SK-N-SH (cell line): ENCODE data around the gene EIF5B. TPM values are rescaled to one million over a fixed set of nuclear protein-coding genes. Genes with fewer than 3 reads are reported as not detected.

Source experiments
- CTCF ChIA-PET: fragments of 300-600, 350-600 bp; formaldehyde crosslinking; extraction: SDS; loops from one replicate; lab custom pipeline; 2021; lab: Yijun Ruan, JAX
- POLR2A ChIA-PET: fragments of 350-600 bp; sonication (Branson Sonifier 250); formaldehyde crosslinking; extraction: SDS; loops from one replicate; lab custom pipeline; 2020; ENCODE audit warnings: antibody characterized with exemption, inconsistent platforms; lab: Yijun Ruan, JAX
- DNase-seq: peaks from one replicate; pipeline ENCODE4 v3.0.0; 2012
- H2AFZ ChIP-seq: fragments of 200-600 bp; sonication (generic); 2 replicates; pipeline ENCODE4 v1.8.1; 2016; ENCODE audit warnings: antibody characterized with exemption, mild to moderate bottlenecking, low read depth
- H3F3A ChIP-seq: fragments of 200-600 bp; sonication (generic); replicated peaks from 2 replicates; pipeline ENCODE3; 2016; ENCODE audit warnings: antibody characterized with exemption, mild to moderate bottlenecking; ENCODE audit not compliant: insufficient read depth
- H3K27ac ChIP-seq, 2 experiments: fragments of 200-500 bp in 1 of 2; fragments of 200-600 bp in 1 of 2; sonication (Bioruptor generic) in 1 of 2; sonication (generic), shearing (Covaris generic) in 1 of 2; 2 replicates each; pipeline versions ENCODE4 v1.5.1 to v1.6.1; 2014 to 2016; ENCODE audit warnings: low read depth in 2 of 2, inconsistent platforms in 1 of 2, low read length in 1 of 2, mild to moderate bottlenecking in 1 of 2, mixed read lengths in 1 of 2
- H3K27me3 ChIP-seq: fragments of 200-600 bp; sonication (generic), shearing (Covaris generic); 2 replicates; pipeline ENCODE4 v1.6.1; 2016; ENCODE audit warnings: mixed run types; ENCODE audit not compliant: insufficient read depth
- H3K36me3 ChIP-seq, 2 experiments: fragments of 200-500 bp in 1 of 2; fragments of 200-600 bp in 1 of 2; sonication (Bioruptor generic) in 1 of 2; sonication (generic) in 1 of 2; replicated peaks in 1 of 2; 2 replicates each; pipeline versions ENCODE3 to v1.5.1; 2014 to 2016; ENCODE audit warnings: low read length in 1 of 2, mild to moderate bottlenecking in 1 of 2; ENCODE audit not compliant: insufficient read depth in 2 of 2, control insufficient read depth in 1 of 2
- H3K4me1 ChIP-seq, 2 experiments: fragments of 200-500 bp in 1 of 2; fragments of 200-600 bp in 1 of 2; sonication (Bioruptor generic) in 1 of 2; sonication (generic), shearing (Covaris generic) in 1 of 2; 2 replicates each; pipeline versions ENCODE4 v1.5.1 to v1.6.1; 2014 to 2016; ENCODE audit warnings: low read depth in 1 of 2, low read length in 1 of 2, mixed run types in 1 of 2; ENCODE audit not compliant: insufficient read depth in 2 of 2, control insufficient read depth in 1 of 2
- H3K4me2 ChIP-seq: fragments of 200-600 bp; sonication (generic), shearing (Covaris generic); 2 replicates; pipeline ENCODE4 v1.6.1; 2017; ENCODE audit warnings: mixed run types
- H3K4me3 ChIP-seq, 2 experiments: fragments of 200-500 bp in 1 of 2; fragments of 200-600 bp in 1 of 2; sonication (Bioruptor generic) in 1 of 2; sonication (generic), shearing (Covaris generic) in 1 of 2; 2 replicates each; pipeline versions ENCODE4 v1.5.1 to v1.8.1; 2014 to 2016; ENCODE audit warnings: low read depth in 2 of 2, inconsistent platforms in 1 of 2, low read length in 1 of 2, mild to moderate bottlenecking in 1 of 2, mixed read lengths in 1 of 2, moderate library complexity in 1 of 2
- H3K79me2 ChIP-seq: fragments of 200-600 bp; sonication (generic); 2 replicates; pipeline ENCODE4 v1.8.1; 2017; ENCODE audit warnings: mild to moderate bottlenecking; ENCODE audit not compliant: insufficient read depth
- H3K9ac ChIP-seq: fragments of 200-600 bp; sonication (generic); 2 replicates; pipeline ENCODE4 v1.6.1; 2017; ENCODE audit warnings: mixed run types
- H3K9me2 ChIP-seq: fragments of 200-600 bp; sonication (generic); 2 replicates; pipeline ENCODE4 v1.6.1; 2017; ENCODE audit warnings: mixed run types
- H3K9me3 ChIP-seq: fragments of 200-600 bp; sonication (generic); 2 replicates; pipeline ENCODE4 v1.6.1; 2017; ENCODE audit warnings: mixed run types, mild to moderate bottlenecking, moderate library complexity
- H4K20me1 ChIP-seq: fragments of 200-600 bp; sonication (generic); 2 replicates; pipeline ENCODE4 v1.6.1; 2017; ENCODE audit warnings: mild to moderate bottlenecking, mixed run types; ENCODE audit not compliant: insufficient read depth
- CTCF ChIP-seq: fragments of 200-600 bp; sonication (generic); IDR thresholded peaks from 2 replicates; pipeline ENCODE4 v1.6.1; 2017; ENCODE audit warnings: antibody characterized with exemption, mild to moderate bottlenecking, moderate library complexity
- ELF1 ChIP-seq: IDR thresholded peaks from 2 replicates; pipeline ENCODE4 v1.4.0; 2012
- EZH2phosphoT487 ChIP-seq: fragments of 200-600 bp; sonication (generic); IDR thresholded peaks from 2 replicates; pipeline ENCODE4 v1.6.1; 2017; ENCODE audit warnings: low read depth, mixed run types, mild to moderate bottlenecking, antibody characterized with exemption, moderate library complexity, borderline replicate concordance
- IRF3 ChIP-seq: fragments of 150-350 bp; IDR thresholded peaks from 2 replicates; pipeline ENCODE4 v1.6.1; 2016; ENCODE audit warnings: mild to moderate bottlenecking, low read depth, low read length
- NFIC ChIP-seq: IDR thresholded peaks from 2 replicates; pipeline ENCODE4 v1.4.0; 2012; ENCODE audit warnings: borderline replicate concordance
- NRF1 ChIP-seq: IDR thresholded peaks from 2 replicates; pipeline ENCODE4 v1.6.1; 2012; ENCODE audit warnings: low read depth, mild to moderate bottlenecking, low read length
- PBX3 ChIP-seq: IDR thresholded peaks from 2 replicates; pipeline ENCODE4; 2012
- POLR2AphosphoS5 ChIP-seq: IDR thresholded peaks from 2 replicates; pipeline ENCODE4 v1.6.1; 2012; ENCODE audit warnings: low read depth, low read length
- RCOR1 ChIP-seq: fragments of 150-350 bp; IDR thresholded peaks from 2 replicates; pipeline ENCODE4 v1.6.1; 2017; ENCODE audit warnings: antibody characterized with exemption, low read length
- REST ChIP-seq: IDR thresholded peaks from 2 replicates; pipeline ENCODE4 v1.6.1; 2012; ENCODE audit warnings: mild to moderate bottlenecking, low read depth, low read length, moderate library complexity
- RXRA ChIP-seq: IDR thresholded peaks from 2 replicates; pipeline ENCODE4 v1.4.0; 2012; ENCODE audit warnings: low read depth, mild to moderate bottlenecking, borderline replicate concordance
- SIN3A ChIP-seq: IDR thresholded peaks from 2 replicates; pipeline ENCODE4 v1.6.1; 2012; ENCODE audit warnings: low read depth, mild to moderate bottlenecking, low read length, moderate library complexity, borderline replicate concordance
- TCF12 ChIP-seq: IDR thresholded peaks from 2 replicates; pipeline ENCODE4 v1.4.0; 2012
- TEAD4 ChIP-seq: IDR thresholded peaks from 2 replicates; pipeline ENCODE4 v1.4.0; 2012; ENCODE audit warnings: mild to moderate bottlenecking, borderline replicate concordance; ENCODE audit not compliant: insufficient read depth
- USF1 ChIP-seq: IDR thresholded peaks from 2 replicates; pipeline ENCODE4 v1.4.0; 2012; ENCODE audit warnings: low read depth, borderline replicate concordance
- USF2 ChIP-seq: fragments of 150-350 bp; IDR thresholded peaks from 2 replicates; pipeline ENCODE4 v1.6.1; 2017; ENCODE audit warnings: antibody characterized with exemption, low read length, low read depth, borderline replicate concordance
- ZBTB33 ChIP-seq: IDR thresholded peaks from 2 replicates; pipeline ENCODE4 v1.4.0; 2012; ENCODE audit warnings: low read depth, borderline replicate concordance
- WGBS: methylation state at CpG from one replicate; pipeline ENCODE4 v1.1.6; 2017; ENCODE audit warnings: low lambda C conversion rate; 5-methylcytosine and 5-hydroxymethylcytosine counted together
- polyA plus RNA-seq, 3 experiments: library from polyadenylated mRNA; depleted of rRNA; stranded (reverse); fragments of >200 nt; gene quantifications; 2 replicates each; pipeline ENCODE4 v1.2.3, GENCODE V29; 2012

EIF5B gene
- polyA plus RNA-seq, 1 of the 3 experiments (the other 2 are of a cell fraction) = 9.8 TPM

- TF ChIP-seq CTCF = peak; percentile 76
- TF ChIP-seq USF1 = no peak
- TF ChIP-seq NRF1 = peak; percentile 95
- TF ChIP-seq ELF1 = peak; percentile 37; the same call in 1 of the 2 replicates
- no peak for TF ChIP-seq EZH2phosphoT487
- TF ChIP-seq RXRA = no peak
- TF ChIP-seq POLR2AphosphoS5 = peak; percentile 89
- TF ChIP-seq TCF12 = peak; percentile 37; the same call in 1 of the 2 replicates
- no peak for TF ChIP-seq RCOR1
- TF ChIP-seq TEAD4 = no peak
- no peak for TF ChIP-seq PBX3
Observed at GRCh38 chr2:99337113-99338028, at the start of gene EIF5B (continued).

- 90% methylated on average over 2 of the region's 2 CpGs for WGBS
- H3K27ac ChIP-seq = no peak overlapping the region
- no peaks in the 10 kb centered on the region for H3K9me2 ChIP-seq
- H3F3A ChIP-seq = no peaks in the 10 kb centered on the region
- H2AFZ ChIP-seq = no peak overlapping the region
- no peaks in the 10 kb centered on the region for H3K36me3 ChIP-seq
- no peaks in the 10 kb centered on the region for H3K79me2 ChIP-seq
- CTCF ChIA-PET = interaction anchor here (1.3 kb wide), 1 partner anchor 15 kb away, joined by 3 read pairs; no protein-coding TSS in a partner anchor
- no peaks in the 10 kb centered on the region for H3K27me3 ChIP-seq
- no peak overlapping the region for H3K4me2 ChIP-seq
- no peaks in the 10 kb centered on the region for H3K4me1 ChIP-seq
- H3K9me3 ChIP-seq = no peaks in the 10 kb centered on the region
- H3K9ac ChIP-seq = no peak overlapping the region
- POLR2A ChIA-PET = no interaction called here
- no peak overlapping the region for H3K4me3 ChIP-seq
- DNase-seq = no peak
- H4K20me1 ChIP-seq = no peaks in the 10 kb centered on the region
- TF ChIP-seq USF2 (no peak), RCOR1 (no peak), ZBTB33 (no peak), NFIC (no peak), REST (no peak), SIN3A (no peak), IRF3 (no peak)
Observed at GRCh38 chr2:99297994-99298393, 39.2 kb upstream of the EIF5B start.
